SJSA1 (cell line): ENCODE data around the gene TSACC. TPM values are rescaled to one million over a fixed set of nuclear protein-coding genes. Genes with fewer than 3 reads are reported as not detected.

Experiments used
- DNase-seq, 2 experiments: peaks; one replicate each; pipeline ENCODE4 v3.0.0-alpha.2; 2015 to 2020; ENCODE audit warnings: low spot score in 2 of 2, low read depth in 1 of 2
- H3K27ac ChIP-seq: fragments of 250-450 bp; sonication (Bioruptor Pico); 2 replicates; pipeline ENCODE4 v1.5.1; 2020; ENCODE audit warnings: mild to moderate bottlenecking, moderate library complexity
- H3K27me3 ChIP-seq: fragments of 250-450 bp; sonication (Bioruptor Pico); replicated peaks from 2 replicates; pipeline ENCODE4 v1.5.1; 2020; ENCODE audit warnings: mild to moderate bottlenecking, moderate library complexity
- H3K36me3 ChIP-seq: fragments of 250-450 bp; sonication (Bioruptor Pico); 2 replicates; pipeline ENCODE4 v1.5.1; 2020; ENCODE audit warnings: mild to moderate bottlenecking
- H3K4me1 ChIP-seq: fragments of 250-450 bp; sonication (Bioruptor Pico); replicated peaks from 2 replicates; pipeline ENCODE4 v1.6.1; 2021; ENCODE audit warnings: mild to moderate bottlenecking
- H3K4me3 ChIP-seq: fragments of 250-450 bp; sonication (Bioruptor Pico); 2 replicates; pipeline ENCODE4 v1.5.1; 2020; ENCODE audit warnings: mild to moderate bottlenecking
- H3K9me3 ChIP-seq: fragments of 250-450 bp; sonication (Bioruptor Pico); replicated peaks from 2 replicates; pipeline ENCODE4 v1.5.1; 2020; ENCODE audit warnings: mild to moderate bottlenecking
- total RNA-seq: library from RNA; depleted of rRNA; stranded (reverse); fragments of >200 nt; shearing (Covaris generic); gene quantifications from 2 replicates; pipeline ENCODE4 v1.2.3, GENCODE V29; 2014

TSACC gene
- total RNA-seq, 1 experiment from 2014 or later: not detected

DNA sequence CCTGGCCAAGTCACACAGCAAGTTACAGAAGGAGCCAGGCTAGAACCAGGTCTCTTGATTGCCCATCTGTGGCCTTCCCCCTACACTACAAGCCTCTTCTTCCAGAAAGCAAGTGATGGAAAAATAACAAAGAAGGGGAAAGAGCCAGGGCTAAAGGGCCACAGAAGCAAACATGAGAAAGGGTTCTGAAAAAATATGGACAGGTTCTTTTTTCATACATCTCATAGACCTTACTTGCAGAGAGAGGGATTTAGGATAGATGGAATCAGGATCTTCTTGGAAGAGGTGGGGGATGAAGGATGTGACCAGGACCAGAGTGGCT is 33.9 kb downstream of the TSACC start:
- Histone ChIP-seq H3K4me1 (peaks cover 6% of the 10 kb centered on the region; the same call in 1 of the 2 replicates), H3K4me3 (no peak overlapping the region), H3K27ac (no peak overlapping the region), H3K27me3 (peaks cover 33% of the 10 kb centered on the region), H3K9me3 (no peaks in the 10 kb centered on the region), H3K36me3 (no peaks in the 10 kb centered on the region)
- DNase-seq: no peak

DNA sequence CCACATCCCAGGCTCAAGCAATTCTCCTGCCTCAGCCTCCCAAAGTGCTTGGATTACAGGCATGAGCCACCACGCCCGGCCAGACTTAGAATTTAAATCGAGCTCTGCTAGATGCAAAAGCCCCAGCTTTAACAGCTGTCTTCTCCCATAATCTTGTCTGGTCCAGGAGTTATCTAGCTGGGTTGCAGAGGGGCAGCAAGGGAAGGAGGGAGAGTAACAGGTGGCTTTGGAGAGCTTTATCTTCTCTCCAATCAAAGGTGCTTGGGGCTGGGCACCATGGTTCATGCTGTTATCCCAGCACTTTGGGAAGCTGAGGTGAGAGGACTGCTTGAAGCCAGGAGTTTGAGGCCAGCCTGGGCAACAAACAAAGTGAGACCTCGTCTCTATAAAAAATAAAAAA is 34.5 kb downstream of the TSACC start:
- Histone ChIP-seq H3K4me3 (no peak overlapping the region), H3K36me3 (no peaks in the 10 kb centered on the region), H3K9me3 (no peaks in the 10 kb centered on the region), H3K27me3 (peaks cover 32% of the 10 kb centered on the region), H3K27ac (no peak overlapping the region), H3K4me1 (peaks cover 6% of the 10 kb centered on the region; the same call in 1 of the 2 replicates)
- no peak for DNase-seq

DNA sequence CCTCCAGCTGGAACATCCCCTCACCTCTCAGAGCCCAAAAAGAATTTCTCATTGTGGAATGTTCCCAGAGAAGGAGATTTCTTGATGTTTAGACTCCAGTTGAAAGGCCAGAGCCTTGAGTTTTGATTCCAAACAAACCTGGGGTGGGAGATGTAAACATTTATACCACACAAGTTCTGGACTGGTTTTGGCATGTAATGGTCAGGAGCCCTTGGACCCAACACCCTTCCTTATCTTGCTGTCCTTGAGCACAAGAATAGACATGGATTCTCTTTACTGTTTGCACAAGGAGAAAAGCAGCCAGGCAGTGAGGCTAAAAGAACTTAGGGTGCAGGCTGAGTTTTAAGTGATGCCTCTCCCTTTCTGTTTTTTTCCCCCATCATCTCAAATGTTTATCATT is 35.2 kb downstream of the TSACC start:
- H3K27ac ChIP-seq: no peak overlapping the region
- no peaks in the 10 kb centered on the region for H3K9me3 ChIP-seq
- H3K36me3 ChIP-seq: no peaks in the 10 kb centered on the region
- peaks cover 25% of the 10 kb centered on the region for H3K27me3 ChIP-seq
- H3K4me1 ChIP-seq: peaks cover 6% of the 10 kb centered on the region; the same call in 1 of the 2 replicates
- no peak overlapping the region for H3K4me3 ChIP-seq
- no peak for DNase-seq

DNA sequence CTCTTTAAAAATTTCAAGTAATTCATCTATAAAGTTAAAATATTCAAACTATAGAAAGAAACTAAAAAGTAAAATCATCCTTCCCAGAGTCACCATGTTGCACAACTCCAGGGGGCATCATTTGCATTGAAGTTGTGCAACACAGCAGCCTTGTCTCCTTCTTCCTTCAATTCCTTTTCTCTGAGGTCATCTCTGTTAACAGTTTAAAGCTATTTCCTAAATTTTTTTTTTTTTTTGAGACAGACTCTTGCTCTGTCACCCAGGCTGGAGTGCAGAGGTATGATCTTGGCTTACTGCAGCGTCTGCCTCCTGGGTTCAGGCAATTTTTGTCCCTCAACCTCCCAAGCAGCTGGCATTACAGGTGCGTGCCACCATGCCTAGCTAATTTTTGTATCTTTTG is 37.8 kb downstream of the TSACC start:
- Histone ChIP-seq H3K27ac (no peak overlapping the region), H3K27me3 (peaks cover 10% of the 10 kb centered on the region), H3K4me1 (no peaks in the 10 kb centered on the region), H3K9me3 (no peaks in the 10 kb centered on the region), H3K36me3 (no peaks in the 10 kb centered on the region), H3K4me3 (no peak overlapping the region)
- DNase-seq: no peak

DNA sequence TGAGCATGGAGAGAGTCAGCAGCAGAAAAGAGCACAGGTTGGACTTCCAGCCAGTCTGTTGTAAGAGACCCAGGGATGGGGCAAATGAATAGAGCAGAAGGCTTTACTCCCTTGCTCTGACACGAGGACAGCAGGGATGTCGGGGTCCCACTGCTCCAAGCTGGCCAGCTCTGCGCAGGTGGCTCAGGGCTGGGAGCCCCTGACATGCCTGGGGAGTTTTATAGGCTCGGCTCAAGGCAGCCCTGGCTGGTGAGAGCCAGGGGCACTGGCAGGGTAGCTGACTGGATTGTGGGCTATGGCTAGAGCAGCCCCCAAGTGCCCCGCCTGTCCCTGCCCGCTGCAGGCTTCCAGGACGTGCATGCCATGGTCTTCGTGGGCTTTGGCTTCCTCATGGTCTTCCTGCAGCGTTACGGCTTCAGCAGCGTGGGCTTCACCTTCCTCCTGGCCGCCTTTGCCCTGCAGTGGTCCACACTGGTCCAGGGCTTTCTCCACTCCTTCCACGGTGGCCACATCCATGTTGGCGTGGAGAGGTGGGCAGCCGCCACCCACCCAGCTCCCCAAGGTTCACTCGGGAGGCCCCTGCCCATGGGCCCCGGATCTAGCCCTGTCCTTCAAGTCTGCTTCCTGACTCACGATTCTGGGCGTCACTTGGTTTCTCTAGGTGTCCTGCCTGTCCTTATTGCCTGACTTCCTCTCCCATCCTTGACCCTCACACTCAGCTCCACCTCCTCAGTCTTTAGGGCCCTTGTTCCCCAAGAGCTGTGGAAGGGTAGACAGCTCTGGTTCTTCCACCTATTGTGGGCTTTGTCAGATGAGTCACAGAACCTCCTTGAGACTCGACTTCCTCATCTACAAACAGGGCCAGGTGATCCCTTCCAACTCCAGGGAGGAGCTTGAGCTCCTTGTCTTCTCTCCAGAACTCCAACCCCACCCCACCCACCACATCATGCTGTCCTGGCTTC is 38.9 kb downstream of the TSACC start:
- Histone ChIP-seq H3K4me1 (no peaks in the 10 kb centered on the region), H3K9me3 (no peaks in the 10 kb centered on the region), H3K27ac (no peak overlapping the region), H3K4me3 (no peak overlapping the region), H3K27me3 (peaks cover 8% of the 10 kb centered on the region), H3K36me3 (no peaks in the 10 kb centered on the region)
- no peak for DNase-seq

DNA sequence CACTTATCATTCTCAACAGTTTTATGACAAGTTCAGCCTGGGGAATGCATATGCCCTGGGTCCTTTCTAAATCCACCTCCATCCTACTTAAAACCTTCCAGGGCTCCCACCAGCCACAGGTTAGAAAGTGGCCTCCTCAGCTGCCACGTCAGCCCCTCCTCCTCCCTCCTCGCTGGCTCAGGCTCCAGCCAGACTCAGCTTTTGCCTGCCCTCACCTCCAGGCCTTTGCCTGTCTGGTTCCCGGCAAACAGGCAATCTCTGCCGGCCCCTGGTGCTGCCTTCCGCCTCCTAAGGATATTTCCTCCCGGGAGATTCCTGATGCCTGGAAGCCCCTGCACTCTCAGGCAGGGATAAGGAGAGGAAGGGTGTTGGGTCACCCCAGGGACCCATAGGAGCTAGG is 40.2 kb downstream of the TSACC start:
- Histone ChIP-seq H3K27ac (no peak overlapping the region), H3K9me3 (no peaks in the 10 kb centered on the region), H3K36me3 (no peaks in the 10 kb centered on the region), H3K4me3 (no peak overlapping the region), H3K27me3 (peaks cover 5% of the 10 kb centered on the region; the same call in 1 of the 2 replicates), H3K4me1 (no peaks in the 10 kb centered on the region)
- DNase-seq: no peak

DNA sequence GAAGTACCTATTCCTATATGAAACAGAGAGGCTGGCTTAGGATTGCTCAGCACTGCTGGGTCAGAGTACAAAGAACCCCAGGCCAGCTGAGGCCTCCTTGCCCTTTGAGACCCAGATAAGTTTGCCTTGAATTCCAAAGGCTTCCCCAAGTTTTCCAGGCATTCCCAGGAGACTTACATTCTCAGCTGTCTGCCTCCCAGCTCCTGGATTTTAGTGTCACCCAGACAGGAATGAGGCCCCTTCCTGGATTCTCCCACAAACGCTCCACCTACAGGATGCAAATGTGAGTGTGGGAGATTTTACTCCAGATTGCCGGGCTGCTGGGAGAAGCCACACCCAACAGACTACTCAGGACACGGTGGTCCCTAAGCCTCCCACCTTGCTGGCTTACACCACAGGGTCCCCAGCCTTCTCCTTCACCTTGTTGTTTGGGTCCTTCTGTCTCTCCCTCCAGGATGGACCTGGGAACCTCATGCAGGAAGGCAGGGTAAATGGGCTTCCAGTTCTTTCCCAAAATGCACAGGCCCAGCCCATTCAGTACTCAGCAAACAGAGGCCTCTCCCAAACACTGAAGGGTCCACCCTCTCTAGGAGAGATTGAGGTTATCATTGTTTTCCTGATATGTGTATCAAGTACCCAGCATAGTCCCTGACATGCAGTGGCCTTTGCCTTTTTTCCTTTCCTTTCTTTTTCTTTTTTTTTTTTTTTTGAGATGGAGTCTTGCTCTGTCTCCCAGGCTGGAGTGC is 41.3 kb downstream of the TSACC start:
- Histone ChIP-seq H3K4me3 (no peak overlapping the region), H3K27ac (no peak overlapping the region), H3K36me3 (no peaks in the 10 kb centered on the region), H3K27me3 (no peaks in the 10 kb centered on the region; the same call in 1 of the 2 replicates), H3K9me3 (no peaks in the 10 kb centered on the region), H3K4me1 (no peaks in the 10 kb centered on the region)
- no peak for DNase-seq

DNA sequence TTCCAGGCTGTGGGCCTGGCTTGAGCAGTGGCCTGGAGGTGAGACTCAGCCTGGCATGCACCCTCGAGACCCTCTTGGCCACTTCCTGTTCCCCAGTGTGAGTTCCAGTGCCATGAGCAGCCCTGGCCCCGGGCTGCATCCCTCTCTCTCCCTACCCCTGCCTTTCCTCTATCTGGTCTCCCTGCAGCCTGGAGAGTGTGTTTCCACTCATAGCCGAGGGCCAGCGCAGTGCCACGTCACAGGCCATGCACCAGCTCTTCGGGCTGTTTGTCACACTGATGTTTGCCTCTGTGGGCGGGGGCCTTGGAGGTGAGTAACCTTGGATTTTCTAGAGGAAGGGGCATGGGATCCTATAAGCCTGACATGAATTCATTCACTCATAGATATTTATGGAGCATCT is 44.2 kb downstream of the TSACC start:
- H3K27me3 ChIP-seq: peaks cover 7% of the 10 kb centered on the region
- H3K9me3 ChIP-seq: no peaks in the 10 kb centered on the region
- H3K4me1 ChIP-seq: no peaks in the 10 kb centered on the region
- H3K36me3 ChIP-seq: no peaks in the 10 kb centered on the region
- DNase-seq: no peak
- H3K27ac ChIP-seq: no peak overlapping the region
- no peak overlapping the region for H3K4me3 ChIP-seq

DNA sequence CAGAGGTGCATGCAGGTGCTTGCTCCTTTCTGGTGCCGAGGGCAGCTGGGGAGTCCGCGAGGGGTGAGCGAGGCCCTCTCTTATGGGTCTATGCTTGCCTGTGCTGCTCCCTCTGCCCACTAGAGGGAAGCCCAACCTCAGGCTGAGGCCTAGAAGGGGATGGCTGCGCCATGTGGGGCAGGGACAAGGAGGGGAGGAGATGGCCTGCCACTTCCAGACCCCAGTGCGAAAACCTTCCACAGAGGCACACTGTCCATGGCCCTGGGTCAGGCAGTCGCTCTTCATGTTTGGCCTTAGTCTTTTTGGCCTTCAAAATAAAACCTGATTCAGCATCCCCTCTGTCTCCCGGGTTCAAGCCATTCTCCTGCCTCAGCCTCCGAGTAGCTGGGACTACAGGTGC is 44.7 kb downstream of the TSACC start:
- Histone ChIP-seq H3K27ac (no peak overlapping the region), H3K4me1 (no peaks in the 10 kb centered on the region), H3K27me3 (peaks cover 12% of the 10 kb centered on the region), H3K9me3 (no peaks in the 10 kb centered on the region), H3K36me3 (no peaks in the 10 kb centered on the region), H3K4me3 (no peak overlapping the region)
- DNase-seq: peak; percentile 44 to 65

DNA sequence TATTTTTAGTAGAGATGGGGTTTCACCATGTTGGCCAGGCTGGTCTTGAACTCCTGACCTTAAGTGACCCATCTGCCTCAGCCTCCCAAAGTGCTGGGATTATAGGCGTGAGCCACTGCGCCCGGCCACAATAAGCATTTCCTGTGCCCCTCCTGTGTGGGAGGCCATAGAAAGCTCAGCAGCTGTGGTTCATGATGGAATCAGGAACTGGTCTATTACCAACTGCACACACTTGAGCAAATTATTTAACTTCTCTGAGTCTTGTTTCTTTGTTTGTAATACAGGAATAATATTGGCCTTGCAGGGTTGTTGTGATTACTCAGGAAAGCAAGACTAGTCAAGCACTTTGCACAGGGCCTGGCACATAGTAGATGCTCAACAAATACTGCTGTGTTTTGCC is 45.7 kb downstream of the TSACC start:
- H3K9me3 ChIP-seq: no peaks in the 10 kb centered on the region
- H3K36me3 ChIP-seq: no peaks in the 10 kb centered on the region
- no peak for DNase-seq
- no peaks in the 10 kb centered on the region for H3K4me1 ChIP-seq
- no peak overlapping the region for H3K27ac ChIP-seq
- H3K27me3 ChIP-seq: peaks cover 18% of the 10 kb centered on the region
- no peak overlapping the region for H3K4me3 ChIP-seq

DNA sequence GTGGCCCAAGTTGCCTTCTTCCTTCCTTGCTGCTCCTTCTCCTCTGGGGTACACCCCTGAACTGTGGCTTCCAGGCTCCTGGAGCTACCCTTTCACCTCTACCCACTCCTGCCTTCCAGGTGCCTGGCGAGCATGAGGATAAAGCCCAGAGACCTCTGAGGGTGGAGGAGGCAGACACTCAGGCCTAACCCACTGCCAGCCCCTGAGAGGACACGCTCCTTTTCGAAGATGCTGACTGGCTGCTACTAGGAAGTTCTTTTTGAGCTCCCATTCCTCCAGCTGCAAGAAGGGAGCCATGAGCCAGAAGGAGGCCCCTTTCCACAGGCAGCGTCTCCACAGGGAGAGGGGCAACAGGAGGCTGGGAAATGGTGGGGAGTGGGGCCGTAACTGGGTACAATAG is 46.3 kb downstream of the TSACC start:
- Histone ChIP-seq H3K36me3 (no peaks in the 10 kb centered on the region), H3K4me3 (no peak overlapping the region), H3K9me3 (no peaks in the 10 kb centered on the region), H3K4me1 (no peaks in the 10 kb centered on the region), H3K27me3 (peaks cover 23% of the 10 kb centered on the region), H3K27ac (no peak overlapping the region)
- no peak for DNase-seq

DNA sequence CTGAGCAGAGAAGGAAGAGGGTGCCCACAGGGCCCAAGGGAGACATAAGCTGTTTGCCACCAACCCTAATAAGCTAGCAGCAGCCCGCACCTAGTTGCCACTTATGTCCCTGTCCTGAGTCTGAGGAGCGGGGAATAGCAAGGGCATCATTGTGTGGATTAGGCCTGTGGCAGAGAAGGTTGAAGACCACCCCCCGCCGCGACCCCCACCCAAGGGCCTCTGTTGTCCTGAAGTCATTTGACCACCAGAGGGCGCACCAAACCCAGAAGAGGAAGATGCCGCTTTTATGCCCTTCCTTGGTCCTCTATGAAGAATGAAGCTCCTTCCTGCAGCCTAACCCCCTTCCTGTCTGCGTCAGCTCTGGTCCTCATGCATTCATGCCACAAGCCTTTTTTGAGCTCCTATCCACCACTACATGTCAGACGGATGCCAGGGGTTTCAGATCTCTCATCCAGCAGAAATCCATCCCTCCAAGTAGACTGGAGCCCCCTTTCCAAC is 47.3 kb downstream of the TSACC start:
- Histone ChIP-seq H3K4me1 (no peaks in the 10 kb centered on the region), H3K27ac (no peak overlapping the region), H3K27me3 (peaks cover 29% of the 10 kb centered on the region), H3K4me3 (no peak overlapping the region), H3K36me3 (no peaks in the 10 kb centered on the region), H3K9me3 (no peaks in the 10 kb centered on the region)
- DNase-seq: peak; percentile 61 to 69

DNA sequence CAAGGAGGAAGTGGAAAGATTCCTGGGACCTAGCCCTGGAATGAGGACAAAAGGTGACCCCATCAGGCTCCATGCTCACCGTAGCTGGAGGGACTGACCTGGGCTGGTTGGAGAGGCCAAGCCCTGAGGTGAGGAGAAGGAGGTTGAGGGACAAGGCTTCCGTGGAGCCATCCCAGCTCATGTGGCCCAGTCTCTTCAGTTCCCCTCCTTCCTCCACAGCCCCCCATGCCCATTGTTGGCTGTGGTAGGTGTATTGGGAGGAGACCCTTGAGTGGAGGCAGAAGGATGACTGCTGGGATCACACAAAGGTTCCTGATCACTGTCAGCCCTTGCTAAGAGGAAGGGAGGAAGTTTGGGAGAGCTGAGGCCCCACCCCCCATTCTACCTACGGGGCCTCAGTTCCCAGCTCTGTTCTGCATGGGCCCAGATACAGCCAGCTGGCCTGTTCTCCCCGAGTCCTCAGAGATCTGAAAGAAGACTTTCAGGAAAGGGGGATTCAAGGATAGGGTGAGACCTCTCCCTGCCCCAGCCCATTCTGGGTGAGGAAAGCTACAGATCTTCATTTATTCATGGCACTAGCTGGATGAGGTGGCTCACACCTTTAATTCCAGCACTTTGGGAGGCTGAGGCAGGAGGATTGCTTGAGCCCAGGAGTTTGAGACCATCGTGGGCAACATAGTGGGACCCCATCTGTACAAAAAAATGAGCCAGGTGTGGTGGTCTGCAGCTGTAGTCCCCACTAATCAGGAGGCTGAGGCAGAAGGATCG is 48.0 kb downstream of the TSACC start:
- Histone ChIP-seq H3K4me3 (no peak overlapping the region), H3K9me3 (no peaks in the 10 kb centered on the region), H3K36me3 (no peaks in the 10 kb centered on the region), H3K4me1 (no peaks in the 10 kb centered on the region), H3K27ac (no peak overlapping the region), H3K27me3 (peaks cover 35% of the 10 kb centered on the region)
- DNase-seq: no peak
